K562 (cell line): ENCODE results near the gene SLCO1A2. TPM values are rescaled to one million over a fixed set of nuclear protein-coding genes. Genes with fewer than 3 reads are reported as not detected.

Source experiments
- ATAC-seq: fragments of 200-7000 bp; cut with Tn5 transposase; 3 replicates; pipeline ENCODE4 v1.9.1; 2020; ENCODE audit warnings: moderate library complexity
- BruUV-seq: library from RNA; stranded (reverse); fragments of 400-500 nt; replicated peaks from 2 replicates; lab custom pipeline; 2021; lab: Mats Ljungman, UMichigan
- CTCF ChIA-PET: fragments of 300-600 bp; formaldehyde crosslinking; extraction: SDS; loops from one replicate; lab custom pipeline; 2021; ENCODE audit warnings: low intra/inter-chr PET ratio; lab: Yijun Ruan, JAX
- POLR2A ChIA-PET: fragments of 300-600, 350-650 bp; sonication (Branson Sonifier 250); formaldehyde crosslinking; extraction: SDS; loops from one replicate; lab custom pipeline; 2021; ENCODE audit warnings: antibody characterized with exemption, inconsistent platforms; lab: Yijun Ruan, JAX
- DNase-seq, 4 experiments: peaks; one replicate each; pipeline versions ENCODE4 v3.0.0 to v3.0.0-alpha.2; 2011 to 2018; ENCODE audit warnings: low spot score in 3 of 4, mixed read lengths in 3 of 4; ENCODE audit errors: extremely low read depth in 1 of 4
- FAIRE-seq: peaks from 2 replicates; lab custom pipeline; 2011; peaks lifted over from hg19 to GRCh38; lab: Jason Lieb, UNC
- H2AFZ ChIP-seq: 2 replicates; pipeline ENCODE4 v1.6.0; 2011; ENCODE audit warnings: low read depth, low read length, control low read depth, inconsistent platforms
- H3K27ac ChIP-seq: fragments of 200-600 bp; 3 replicates; pipeline ENCODE4 v1.8.0; 2011; ENCODE audit warnings: low read depth, mild to moderate bottlenecking, control low read depth, inconsistent platforms, low read length, moderate library complexity, mixed read lengths; ENCODE audit errors: extremely low read depth
- H3K27me3 ChIP-seq, 2 experiments: fragments of 300-600 bp in 1 of 2; 2 replicates in 1 of 2; 3 replicates in 1 of 2; pipeline versions ENCODE4 v1.6.0 to v1.8.0; 2011; ENCODE audit warnings: inconsistent platforms in 2 of 2, low read length in 2 of 2, mild to moderate bottlenecking in 1 of 2, mixed read lengths in 1 of 2, moderate library complexity in 1 of 2; ENCODE audit not compliant: control insufficient read depth in 2 of 2, insufficient read depth in 2 of 2
- H3K36me3 ChIP-seq: fragments of 300-600 bp; 3 replicates; pipeline ENCODE4 v1.8.0; 2011; ENCODE audit warnings: mild to moderate bottlenecking, low read length, inconsistent platforms; ENCODE audit not compliant: control insufficient read depth, insufficient read depth
- H3K4me1 ChIP-seq, 2 experiments: fragments of 200-600 bp in 1 of 2; replicated peaks in 1 of 2; 2 replicates in 1 of 2; 3 replicates in 1 of 2; pipeline versions ENCODE4 v1.5.1 to v1.8.0; 2011; ENCODE audit warnings: inconsistent platforms in 2 of 2, low read length in 2 of 2, mild to moderate bottlenecking in 1 of 2, mixed read lengths in 1 of 2, moderate library complexity in 1 of 2; ENCODE audit not compliant: control insufficient read depth in 2 of 2, insufficient read depth in 2 of 2
- H3K4me2 ChIP-seq: 2 replicates; pipeline ENCODE4 v1.6.1; 2011; ENCODE audit warnings: low read length, control low read depth, inconsistent platforms, mixed read lengths; ENCODE audit not compliant: insufficient read depth
- H3K4me3 ChIP-seq: fragments of 200-600 bp; sonication (generic), shearing (Covaris generic); 2 replicates; pipeline ENCODE4 v1.5.1; 2016; ENCODE audit warnings: control low read depth, inconsistent platforms
- H3K79me2 ChIP-seq: fragments of 200-600 bp; 3 replicates; pipeline ENCODE4 v1.8.0; 2011; ENCODE audit warnings: low read length, inconsistent platforms; ENCODE audit not compliant: control insufficient read depth, insufficient read depth
- H3K9ac ChIP-seq, 2 experiments: 2 replicates each; pipeline versions ENCODE4 v1.6.0 to v1.6.1; 2011; ENCODE audit warnings: low read depth in 2 of 2, low read length in 2 of 2, control low read depth in 1 of 2, inconsistent platforms in 1 of 2, mild to moderate bottlenecking in 1 of 2, mixed read lengths in 1 of 2; ENCODE audit not compliant: insufficient read depth in 1 of 2
- H3K9me1 ChIP-seq: one replicate; pipeline ENCODE4 v1.6.0; 2011; ENCODE audit warnings: inconsistent platforms, mild to moderate bottlenecking, low read length, moderate library complexity; ENCODE audit not compliant: control insufficient read depth, insufficient read depth
- H3K9me3 ChIP-seq: replicated peaks from 2 replicates; pipeline ENCODE4 v1.5.1; 2011; ENCODE audit warnings: low read depth, low read length, inconsistent platforms; ENCODE audit not compliant: control insufficient read depth, insufficient read depth
- H4K20me1 ChIP-seq: replicated peaks from 2 replicates; pipeline ENCODE4 v1.6.1; 2011; ENCODE audit warnings: low read length, inconsistent platforms, mixed read lengths; ENCODE audit not compliant: control insufficient read depth, insufficient read depth
- ARID1B ChIP-seq: fragments of 450-650 bp; IDR thresholded peaks from 2 replicates; pipeline ENCODE4 v1.6.1; 2016; ENCODE audit warnings: antibody characterized with exemption, mild to moderate bottlenecking, inconsistent platforms
- CREM ChIP-seq: IDR thresholded peaks from 2 replicates; pipeline ENCODE4 v1.6.1; 2014; ENCODE audit warnings: antibody characterized with exemption, low read depth
- E2F5 ChIP-seq: sonication (generic); formaldehyde crosslinking; IDR thresholded peaks from 2 replicates; pipeline ENCODE4 v1.8.0; 2022; ENCODE audit warnings: mild to moderate bottlenecking, missing genetic modification reagents
- ESRRB ChIP-seq: fragments of 250-450 bp; sonication (Bioruptor Pico); IDR thresholded peaks from 2 replicates; pipeline ENCODE4 v1.5.0; 2020; ENCODE audit warnings: mild to moderate bottlenecking, moderate library complexity, borderline replicate concordance
- FOXP4 ChIP-seq: sonication (generic); formaldehyde crosslinking; IDR thresholded peaks from 2 replicates; pipeline ENCODE4 v1.8.0; 2022; ENCODE audit warnings: mild to moderate bottlenecking, missing genetic modification reagents, borderline replicate concordance
- PML ChIP-seq: IDR thresholded peaks from 2 replicates; pipeline ENCODE4 v1.6.1; 2012; ENCODE audit warnings: low read length, inconsistent platforms
- RREB1 ChIP-seq: fragments of 250-450 bp; sonication (Bioruptor Pico); IDR thresholded peaks from 2 replicates; pipeline ENCODE4 v1.4.0; 2020
- THRB ChIP-seq: fragments of 450-650 bp; formaldehyde crosslinking; conservative IDR thresholded peaks from 2 replicates; pipeline ENCODE4 v1.4.0; 2022; ENCODE audit warnings: mild to moderate bottlenecking, missing genetic modification characterization
- XRCC3 ChIP-seq: fragments of 450-650 bp; IDR thresholded peaks from 2 replicates; pipeline ENCODE4 v1.6.1; 2017; ENCODE audit warnings: mild to moderate bottlenecking, moderate library complexity
- ZNF121 ChIP-seq: sonication (generic); formaldehyde crosslinking; conservative IDR thresholded peaks from 2 replicates; pipeline ENCODE4 v1.8.0; 2022; ENCODE audit warnings: missing genetic modification reagents
- ZNF699 ChIP-seq: fragments of 250-450 bp; sonication (Bioruptor Pico); IDR thresholded peaks from 2 replicates; pipeline ENCODE4 v1.8.0; 2021; ENCODE audit warnings: mild to moderate bottlenecking, moderate library complexity; ENCODE audit not compliant: insufficient replicate concordance
- ZNF707 ChIP-seq: fragments of 250-450 bp; sonication (Bioruptor Pico); conservative IDR thresholded peaks from 2 replicates; pipeline ENCODE4 v1.8.0; 2022; ENCODE audit warnings: inconsistent platforms, mild to moderate bottlenecking, moderate library complexity
- WGBS: fragments of 100-300 bp; shearing (Covaris generic); methylation state at CpG from one replicate; pipeline ENCODE4 v1.1.6; 2016; ENCODE audit warnings: low coverage, mixed read lengths; ENCODE audit not compliant: insufficient coverage; ENCODE audit errors: missing lambda C conversion rate; 5-methylcytosine and 5-hydroxymethylcytosine counted together
- in situ Hi-C: fragments of 300-500 bp; cut with MboI; formaldehyde crosslinking; loops from 4 replicates; pipeline ENCODE4 v1.15.0; 2018; ENCODE audit warnings: inconsistent platforms, mixed read lengths
- intact Hi-C: fragments of 100-400 bp; cut with micrococcal nuclease; formaldehyde crosslinking; loops from 2 replicates; pipeline ENCODE4 v1.14.2; 2022
- polyA plus RNA-seq, 8 experiments: library from polyadenylated mRNA; depleted of rRNA in 4 of 8; stranded (reverse) in 5 of 8; unstranded in 3 of 8; fragments of >200 nt; fragmentation: Nextera tagmentation in 2 of 8; fragmentation: Illumina TruSeq in 1 of 8; extraction: Ambion mirVana in 2 of 8; extraction: Trizol in 1 of 8; gene quantifications; 2 replicates each; pipeline versions ENCODE4 v1.2.1 to v1.2.3, GENCODE V29; 2011 to 2014; ENCODE audit warnings: inconsistent platforms in 1 of 8, missing spikeins in 1 of 8
- total RNA-seq, 7 experiments: library from RNA; depleted of rRNA in 6 of 7; stranded (reverse); fragments of >200 nt in 6 of 7; fragmentation: Illumina TruSeq in 2 of 7; extraction: Trizol in 2 of 7; gene quantifications; 2 replicates each; pipeline versions ENCODE4 v1.2.1 to v1.2.3, GENCODE V29; 2011 to 2021; ENCODE audit warnings: low replicate concordance in 1 of 7

The SLCO1A2 gene
- total and polyA plus RNA-seq, 9 of the 15 experiments (the other 6 are each of a cell fraction or from before 2014, with no cell fraction given), result 1.2 to 4.4 (median 2.6) TPM

GRCh38 chr12:21265932-21266331, 68.8 kb downstream of the SLCO1A2 start:
- Histone ChIP-seq H3K4me2 (no peak overlapping the region), H2AFZ (no peak overlapping the region), H3K27me3 (no peaks in the 10 kb centered on the region), H3K4me1 (no peaks in the 10 kb centered on the region), H3K27ac (no peak overlapping the region), H4K20me1 (no peaks in the 10 kb centered on the region), H3K79me2 (no peaks in the 10 kb centered on the region), H3K36me3 (no peaks in the 10 kb centered on the region), H3K4me3 (no peak overlapping the region), H3K9ac (no peak overlapping the region), H3K9me3 (no peaks in the 10 kb centered on the region), H3K9me1 (no peaks in the 10 kb centered on the region)
- BruUV-seq, result no TSS peak
- in situ Hi-C loops, result no loop called here
- no peak for ATAC-seq
- 0% methylated on average over 4 of the region's 4 CpGs for WGBS
- ChIA-PET POLR2A (no interaction called here), CTCF (no interaction called here)
- DNase-seq, result no peak
- intact Hi-C loops, result no loop called here
- no peak for FAIRE-seq
- TF ChIP-seq ZNF121 (CRISPR knock-in tag), result no peak
- TF ChIP-seq CREM, result no peak
- no peak for TF ChIP-seq ZNF699 (CRISPR knock-in tag)
- no peak for TF ChIP-seq FOXP4
- no peak for TF ChIP-seq ESRRB (CRISPR knock-in tag)
- no peak for TF ChIP-seq PML
- TF ChIP-seq ZNF707 (CRISPR knock-in tag), result no peak
- TF ChIP-seq ARID1B, result no peak
- TF ChIP-seq THRB (CRISPR knock-in tag), result no peak
- TF ChIP-seq RREB1, result no peak
- no peak for TF ChIP-seq XRCC3
- TF ChIP-seq E2F5 (CRISPR knock-in tag), result no peak
